Measurements from ENCODE around the gene PSMB9. TPM values are rescaled to one million over a fixed set of nuclear protein-coding genes. Genes with fewer than 3 reads are reported as not detected.
A peak's percentile ranks its signal among the peaks of the same experiment; 100 is the strongest.

PSMB9 gene
- total RNA-seq, 4 donors from 2014 or later: 18.4 to 34.3 (median 20.0) TPM

GRCh38 chr6:32837651-32838113 lies 16.3 kb upstream of the PSMB9 start:
- no peak for DNase-seq (ENCODE audit: low spot score in 2 of 2)
- H3K27ac ChIP-seq: peak overlapping the region; percentile 93 to 99 (median 96)
- H3K4me1 ChIP-seq: peaks cover 0 to 28% (median 14%) of the 10 kb centered on the region in 4 donors
- peaks cover 0 to 52% (median 0%) of the 10 kb centered on the region in 3 donors for H3K36me3 ChIP-seq
- TF ChIP-seq POLR2A (IDR thresholded peaks at IDR 0.05) (no peak), CTCF (IDR thresholded peaks at IDR 0.05) (no peak), EP300 (IDR thresholded peaks at IDR 0.05) (no peak)
- peak overlapping the region; percentile 57 to 85 (median 76) for H3K4me3 ChIP-seq
- no peaks in the 10 kb centered on the region for H3K9me3 ChIP-seq
- WGBS, 2 donors: 26 to 35% methylated on average over 7 to 9 of the region's 12 CpGs
- H3K27me3 ChIP-seq: no peaks in the 10 kb centered on the region

- peak; percentile 96 to 97 for DNase-seq (ENCODE audit: low spot score in 2 of 2)
- Histone ChIP-seq H3K4me1 (peaks cover 0 to 35% (median 20%) of the 10 kb centered on the region in 4 donors), H3K9me3 (no peaks in the 10 kb centered on the region), H3K4me3 (peak within 1 kb of the TSS; percentile 57 to 85 (median 76)), H3K27ac (peak within 1 kb of the TSS; percentile 93 to 99 (median 96)), H3K36me3 (peaks cover 0 to 51% (median 0%) of the 10 kb centered on the region in 3 donors), H3K27me3 (no peaks in the 10 kb centered on the region)
- TF ChIP-seq POLR2A (IDR thresholded peaks at IDR 0.05) (peak; percentile 60 to 75), EP300 (IDR thresholded peaks at IDR 0.05) (peak; percentile 80 to 92), CTCF (IDR thresholded peaks at IDR 0.05) (peak; percentile 88 to 99 (median 97))
- 0 to 1% methylated on average over 34 to 48 of the region's 57 CpGs for WGBS, 2 donors
These were observed 15.7 kb upstream of the PSMB9 start, which contains the start of gene TAP2 for GRCh38 chr6:32838114-32838958. TAP2 (minus strand) TSS chr6:32838739; CDS start chr6:32838233, 506 bp downstream.

GRCh38 chr6:32839356-32839755 lies 14.6 kb upstream of the PSMB9 start:
- Histone ChIP-seq H3K4me1 (peaks cover 0 to 36% (median 20%) of the 10 kb centered on the region in 4 donors), H3K9me3 (no peaks in the 10 kb centered on the region), H3K36me3 (peaks cover 0 to 42% (median 0%) of the 10 kb centered on the region in 3 donors), H3K4me3 (no peak overlapping the region), H3K27me3 (no peaks in the 10 kb centered on the region), H3K27ac (peak overlapping the region in 3 of 4 donors; percentile 96 to 99 (median 97))
- no peak for TF ChIP-seq EP300 (IDR thresholded peaks at IDR 0.05)
- TF ChIP-seq CTCF (IDR thresholded peaks at IDR 0.05): no peak
- no peak for TF ChIP-seq POLR2A (IDR thresholded peaks at IDR 0.05)
- 87 to 90% methylated on average over 15 of the region's 15 CpGs for WGBS, 2 donors
- DNase-seq (ENCODE audit: low spot score in 2 of 2): no peak

- peaks cover 0 to 34% (median 0%) of the 10 kb centered on the region in 3 donors for H3K36me3 ChIP-seq
- H3K27ac ChIP-seq: peak overlapping the region in 1 of 4 donors; percentile 40
- H3K4me1 ChIP-seq: peaks cover 0 to 47% (median 25%) of the 10 kb centered on the region in 4 donors
- H3K9me3 ChIP-seq: no peaks in the 10 kb centered on the region
- WGBS, 2 donors: 82 to 91% methylated on average over 9 of the region's 9 CpGs
- no peak for DNase-seq (ENCODE audit: low spot score in 2 of 2)
- no peak overlapping the region for H3K4me3 ChIP-seq
- no peaks in the 10 kb centered on the region for H3K27me3 ChIP-seq
- TF ChIP-seq POLR2A (IDR thresholded peaks at IDR 0.05): no peak
- TF ChIP-seq CTCF (IDR thresholded peaks at IDR 0.05): no peak
- TF ChIP-seq EP300 (IDR thresholded peaks at IDR 0.05): no peak
These were observed 13.3 kb upstream of the PSMB9 start for GRCh38 chr6:32840604-32841246.
